CD4-positive, alpha-beta memory T cell (primary cell): Measurements from ENCODE around the gene EIF5A. TPM values are rescaled to one million over a fixed set of nuclear protein-coding genes. Genes with fewer than 3 reads are reported as not detected.

Experiments
- CTCF ChIA-PET: fragments of 350-600 bp; sonication (Branson Sonifier 250); formaldehyde crosslinking; loops from one replicate; lab custom pipeline; 2021; ENCODE audit warnings: inconsistent platforms; ENCODE audit not compliant: partially characterized antibody; lab: Charles Lee
- POLR2A ChIA-PET: fragments of 350-600 bp; sonication (Branson Sonifier 250); formaldehyde crosslinking; loops from one replicate; lab custom pipeline; 2021; ENCODE audit not compliant: partially characterized antibody; lab: Charles Lee
- DNase-seq, 5 donors: peaks; one replicate each; pipeline versions ENCODE4 v3.0.0 to v3.0.0-alpha.2; 2020 to 2022; ENCODE audit warnings: mixed read lengths in 1 of 5
- H3K27ac ChIP-seq: one replicate; pipeline ENCODE4 v1.7.0; 2013; ENCODE audit warnings: low read depth, low read length
- H3K27me3 ChIP-seq: 2 replicates; pipeline ENCODE4 v1.7.0; 2013; ENCODE audit warnings: mild to moderate bottlenecking, low read length, moderate library complexity; ENCODE audit not compliant: insufficient read depth
- H3K36me3 ChIP-seq: 2 replicates; pipeline ENCODE4 v1.7.0; 2013; ENCODE audit warnings: mild to moderate bottlenecking, low read length, moderate library complexity; ENCODE audit not compliant: insufficient read depth
- H3K4me1 ChIP-seq: 2 replicates; pipeline ENCODE4 v1.7.0; 2013; ENCODE audit warnings: mild to moderate bottlenecking, low read length, moderate library complexity; ENCODE audit not compliant: insufficient read depth
- H3K4me3 ChIP-seq, 2 donors: one replicate each; pipeline ENCODE4 v1.7.0; 2013; ENCODE audit warnings: low read length in 2 of 2, mild to moderate bottlenecking in 1 of 2
- H3K9me3 ChIP-seq, 2 donors: one replicate each; pipeline ENCODE4 v1.7.0; 2013; ENCODE audit warnings: low read length in 2 of 2, control low read depth in 1 of 2; ENCODE audit not compliant: control insufficient read depth in 1 of 2
- H3K27ac Mint-ChIP-seq, 7 donors: one replicate each; pipeline ENCODE4 v1.8.0; 2020 to 2021; ENCODE audit warnings: mixed read lengths in 7 of 7, mild to moderate bottlenecking in 6 of 7, inconsistent platforms in 3 of 7, moderate library complexity in 3 of 7
- H3K27me3 Mint-ChIP-seq, 2 donors: one replicate each; pipeline ENCODE4 v1.8.0; 2020 to 2021; ENCODE audit warnings: mixed read lengths in 2 of 2
- H3K36me3 Mint-ChIP-seq, 2 donors: one replicate each; pipeline ENCODE4 v1.8.0; 2020 to 2021; ENCODE audit warnings: mixed read lengths in 2 of 2, inconsistent platforms in 1 of 2, mild to moderate bottlenecking in 1 of 2
- H3K4me1 Mint-ChIP-seq, 4 donors: one replicate each; pipeline ENCODE4 v1.8.0; 2020 to 2021; ENCODE audit warnings: mixed read lengths in 4 of 4, mild to moderate bottlenecking in 1 of 4
- H3K4me3 Mint-ChIP-seq, 8 donors: one replicate each; pipeline ENCODE4 v1.8.0; 2020 to 2021; ENCODE audit warnings: mixed read lengths in 8 of 8, mild to moderate bottlenecking in 7 of 8, moderate library complexity in 6 of 8, inconsistent platforms in 3 of 8
- H3K9me3 Mint-ChIP-seq, 8 donors: one replicate each; pipeline ENCODE4 v1.8.0; 2020 to 2021; ENCODE audit warnings: mixed read lengths in 8 of 8, mild to moderate bottlenecking in 5 of 8, inconsistent platforms in 3 of 8, moderate library complexity in 1 of 8
- intact Hi-C: fragments of 100-400 bp; cut with micrococcal nuclease; formaldehyde crosslinking; loops from one replicate; pipeline ENCODE4 v1.15.1; 2023
- polyA plus RNA-seq, 2 donors: library from polyadenylated mRNA; unstranded; fragments of 300-500 nt; fragmentation: Illumina TruSeq; gene quantifications; one replicate each; pipeline ENCODE4 v1.2.3, GENCODE V29; 2021
- total RNA-seq, 2 experiments: library from RNA; stranded (reverse); gene quantifications; one replicate each; pipeline ENCODE4 v1.2.3, GENCODE V29; 2021

EIF5A gene
- total and polyA plus RNA-seq, 4 experiments from 2014 or later, result 230 to 850 (median 242) TPM

DNA sequence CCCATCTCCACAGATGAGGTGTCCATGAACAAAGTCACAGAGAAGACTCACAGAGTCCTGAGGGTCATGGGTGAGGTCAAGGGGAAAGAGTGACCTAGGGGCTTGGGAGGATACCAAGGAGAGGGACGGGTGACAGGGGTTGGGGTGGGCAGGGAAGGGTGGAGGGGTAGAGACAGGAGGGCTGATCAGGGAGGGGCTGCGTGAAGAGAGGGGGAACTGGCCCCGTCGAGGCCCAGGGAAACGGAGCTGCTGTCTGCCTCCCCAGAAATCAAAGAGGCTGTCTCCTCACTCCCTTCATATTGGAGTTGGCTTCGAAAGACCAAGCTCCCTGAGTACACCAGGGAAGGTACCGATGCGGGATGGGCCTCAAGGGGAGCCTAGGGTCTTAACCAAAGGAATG is 48.1 kb downstream of the EIF5A start:
- Mint-ChIP-seq H3K4me1 (peaks cover 14 to 38% (median 27%) of the 10 kb centered on the region in 4 donors), H3K27ac (peak overlapping the region in 2 of 7 donors; percentile 50 to 57), H3K4me3 (peak overlapping the region in 1 of 8 donors; percentile 10), H3K9me3 (peaks cover 0 to 2% (median 0%) of the 10 kb centered on the region in 8 donors), H3K27me3 (no peaks in the 10 kb centered on the region), H3K36me3 (peaks cover 0 to 3% of the 10 kb centered on the region in 2 donors)
- CTCF ChIA-PET, result interaction anchor here (0.6 to 6.6 kb wide), 48 partner anchors 11 to 332 kb away, joined by 3 to 88 read pairs (median 4); partner anchors contain the start of genes ACAP1, FGF11, MPDU1 and NLGN2
- Histone ChIP-seq H3K4me3 (no peak overlapping the region), H3K9me3 (no peaks in the 10 kb centered on the region), H3K4me1 (peaks cover 32% of the 10 kb centered on the region), H3K27me3 (no peaks in the 10 kb centered on the region), H3K27ac (no peak overlapping the region), H3K36me3 (no peaks in the 10 kb centered on the region)
- POLR2A ChIA-PET, result interaction anchor here (0.9 to 5.0 kb wide), 21 partner anchors 15 to 332 kb away, joined by 3 to 50 read pairs (median 5); partner anchors contain the start of genes ACAP1, GPS2, MPDU1 and PLSCR3
- intact Hi-C loops, result no loop called here
- no peak for DNase-seq

DNA sequence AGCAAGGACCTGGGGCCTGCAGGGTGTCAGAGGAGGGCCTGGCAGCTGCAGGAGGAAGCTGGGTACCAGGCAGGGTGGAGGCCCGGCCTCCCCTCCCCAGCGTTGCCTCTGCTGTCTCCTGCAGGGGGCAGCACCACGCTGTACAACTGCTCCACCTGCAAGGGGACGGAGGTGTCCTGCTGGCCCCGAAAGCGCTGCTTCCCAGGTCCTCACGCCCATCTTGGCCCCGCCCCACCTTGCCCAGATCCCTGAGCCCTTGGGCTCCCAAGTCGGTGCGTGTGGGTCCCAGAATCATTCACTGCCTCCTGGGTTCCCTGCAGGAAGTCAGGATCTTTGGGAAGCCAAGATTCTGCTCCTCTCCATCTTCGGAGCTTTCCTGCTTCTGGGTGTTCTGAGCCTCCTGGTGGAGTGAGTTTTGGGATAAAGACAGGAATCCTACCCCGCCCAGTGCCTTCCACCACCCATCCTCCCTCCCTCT is 48.7 kb downstream of the EIF5A start:
- Mint-ChIP-seq H3K4me3 (peak overlapping the region in 1 of 8 donors; percentile 62), H3K4me1 (peaks cover 14 to 34% (median 25%) of the 10 kb centered on the region in 4 donors), H3K27ac (peak overlapping the region in 1 of 7 donors; percentile 50), H3K36me3 (peaks cover 0 to 3% of the 10 kb centered on the region in 2 donors), H3K9me3 (peaks cover 0 to 1% (median 0%) of the 10 kb centered on the region in 8 donors), H3K27me3 (no peaks in the 10 kb centered on the region)
- ChIA-PET POLR2A (interaction anchor here (0.9 to 5.0 kb wide), 21 partner anchors 14 to 331 kb away, joined by 3 to 50 read pairs (median 5); partner anchors contain the start of genes ACAP1, GPS2, MPDU1 and PLSCR3), CTCF (interaction anchor here (0.6 to 6.6 kb wide), 51 partner anchors 11 to 332 kb away, joined by 3 to 88 read pairs (median 4); partner anchors contain the start of genes ACAP1, FGF11, MPDU1 and NLGN2)
- intact Hi-C loops, result loop anchor here (1.0 kb wide), 5 partner anchors 60 to 205 kb away; partner anchors contain the start of genes POLR2A, SENP3 and TMEM102
- no peaks in the 10 kb centered on the region for H3K9me3 ChIP-seq
- H3K36me3 ChIP-seq, result no peaks in the 10 kb centered on the region
- no peak overlapping the region for H3K27ac ChIP-seq
- peaks cover 27% of the 10 kb centered on the region for H3K4me1 ChIP-seq
- no peak overlapping the region for H3K4me3 ChIP-seq
- no peaks in the 10 kb centered on the region for H3K27me3 ChIP-seq
- peak; percentile 80 to 83 (median 81) for DNase-seq

DNA sequence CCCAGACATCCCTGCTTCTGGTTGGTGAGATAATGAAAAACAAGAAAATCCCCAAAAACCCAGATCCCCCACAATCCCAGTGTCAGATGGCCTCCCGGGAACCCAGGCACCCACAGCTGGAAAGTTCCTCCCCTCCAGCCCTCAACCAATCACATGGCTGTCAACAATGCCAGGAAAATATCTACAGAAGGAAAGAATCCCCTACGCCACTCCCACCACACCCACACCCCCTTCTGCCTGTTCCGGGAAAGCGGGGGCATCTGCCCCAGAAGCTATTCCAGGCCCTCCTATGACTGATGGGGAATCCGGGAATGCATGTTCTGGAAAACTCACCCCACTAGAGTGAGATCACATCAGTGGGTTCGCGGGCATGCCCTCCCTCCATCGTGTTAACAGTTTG is 49.3 kb downstream of the EIF5A start:
- H3K27ac ChIP-seq, result no peak overlapping the region
- DNase-seq, result no peak
- POLR2A ChIA-PET, result interaction anchor here (1.0 to 5.0 kb wide), 10 partner anchors 20 to 233 kb away, joined by 3 to 50 read pairs (median 15); partner anchors contain the start of genes ACAP1, MPDU1, PLSCR3 and POLR2A
- H3K36me3 ChIP-seq, result no peaks in the 10 kb centered on the region
- Mint-ChIP-seq H3K36me3 (no peaks in the 10 kb centered on the region), H3K9me3 (no peaks in the 10 kb centered on the region), H3K27ac (no peak overlapping the region), H3K27me3 (no peaks in the 10 kb centered on the region), H3K4me1 (peaks cover 12 to 30% (median 23%) of the 10 kb centered on the region in 4 donors), H3K4me3 (no peak overlapping the region)
- peaks cover 23% of the 10 kb centered on the region for H3K4me1 ChIP-seq
- no peaks in the 10 kb centered on the region for H3K27me3 ChIP-seq
- intact Hi-C loops, result loop anchor here (1.0 kb wide), 5 partner anchors 60 to 205 kb away; partner anchors contain the start of genes POLR2A, SENP3 and TMEM102
- CTCF ChIA-PET, result interaction anchor here (0.7 to 6.6 kb wide), 24 partner anchors 11 to 331 kb away, joined by 3 to 88 read pairs (median 8); partner anchors contain the start of genes ACAP1, FGF11, PLSCR3 and SENP3
- H3K4me3 ChIP-seq, result no peak overlapping the region
- H3K9me3 ChIP-seq, result no peaks in the 10 kb centered on the region

DNA sequence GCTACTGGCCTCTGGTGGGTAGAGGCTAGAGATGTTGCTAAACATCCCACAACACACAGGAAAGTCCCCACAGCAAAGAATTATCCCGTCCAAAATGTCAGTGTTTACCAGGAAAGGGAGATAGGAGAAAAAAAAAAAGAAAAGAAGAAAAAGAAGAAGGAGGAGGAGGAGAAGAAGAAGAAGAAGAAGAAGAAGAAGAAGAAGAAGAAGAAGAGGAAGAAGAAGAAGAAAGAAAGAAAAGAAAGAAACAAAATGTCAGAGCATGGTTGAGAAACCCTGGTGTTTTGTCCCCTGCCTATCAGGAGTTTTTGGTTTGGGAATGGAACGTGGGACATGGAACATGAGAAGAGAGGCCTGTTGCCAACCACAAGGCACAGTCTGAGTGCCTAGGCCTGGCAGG is 50.0 kb downstream of the EIF5A start:
- H3K36me3 ChIP-seq, result no peaks in the 10 kb centered on the region
- Mint-ChIP-seq H3K27ac (no peak overlapping the region), H3K9me3 (no peaks in the 10 kb centered on the region), H3K27me3 (peaks cover 0 to 2% of the 10 kb centered on the region in 2 donors), H3K4me1 (peaks cover 10 to 27% (median 21%) of the 10 kb centered on the region in 4 donors), H3K4me3 (no peak overlapping the region), H3K36me3 (no peaks in the 10 kb centered on the region)
- intact Hi-C loops, result no loop called here
- CTCF ChIA-PET, result interaction anchor here (1.0 to 6.6 kb wide), 5 partner anchors 15 to 204 kb away, joined by 3 to 88 read pairs (median 30); partner anchors contain the start of genes FGF11, PLSCR3, SENP3 and TMEM102
- H3K9me3 ChIP-seq, result no peaks in the 10 kb centered on the region
- no peaks in the 10 kb centered on the region for H3K27me3 ChIP-seq
- no peak overlapping the region for H3K4me3 ChIP-seq
- no peak overlapping the region for H3K27ac ChIP-seq
- peaks cover 19% of the 10 kb centered on the region for H3K4me1 ChIP-seq
- POLR2A ChIA-PET, result interaction anchor here (3.8 kb wide), 1 partner anchor 79 kb away, joined by 50 read pairs; the partner anchor contains the start of gene TMEM102
- DNase-seq, result no peak

DNA sequence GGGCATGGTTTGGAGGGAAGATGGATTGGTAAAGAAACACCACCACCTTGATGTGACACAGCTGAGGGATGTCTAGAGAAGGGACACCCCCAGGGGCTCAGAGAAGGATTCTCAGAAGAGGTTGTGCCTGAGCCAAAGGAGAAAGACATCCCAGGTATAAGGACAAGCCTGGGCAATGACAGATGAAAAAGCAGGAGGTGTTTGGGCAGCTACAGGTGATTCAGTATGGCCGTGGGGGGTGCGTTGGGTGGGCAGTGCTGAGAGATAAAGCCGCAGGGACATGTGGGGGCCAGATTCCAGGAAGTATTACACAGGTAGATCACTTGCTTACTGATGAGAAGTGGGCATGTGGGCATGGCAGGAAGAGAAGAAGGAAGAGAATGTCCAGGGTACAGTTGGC is 54.5 kb downstream of the EIF5A start:
- CTCF ChIA-PET, result interaction anchor here (0.6 to 2.8 kb wide), 5 partner anchors 9 to 239 kb away, joined by 3 to 10 read pairs (median 4); no protein-coding TSS in a partner anchor
- Histone ChIP-seq H3K9me3 (no peaks in the 10 kb centered on the region), H3K36me3 (no peaks in the 10 kb centered on the region), H3K27ac (no peak overlapping the region), H3K4me3 (no peak overlapping the region), H3K4me1 (no peaks in the 10 kb centered on the region), H3K27me3 (no peaks in the 10 kb centered on the region)
- Mint-ChIP-seq H3K27me3 (peaks cover 2% of the 10 kb centered on the region in 2 donors), H3K9me3 (no peaks in the 10 kb centered on the region), H3K27ac (peak overlapping the region in 1 of 7 donors; percentile 68), H3K4me1 (peaks cover 0 to 1% (median 0%) of the 10 kb centered on the region in 4 donors), H3K36me3 (no peaks in the 10 kb centered on the region), H3K4me3 (no peak overlapping the region)
- intact Hi-C loops, result no loop called here
- POLR2A ChIA-PET, result interaction anchor here (1.9 to 2.0 kb wide), 2 partner anchors 23 to 74 kb away, joined by 6 to 8 read pairs; partner anchors contain the start of gene TMEM102
- no peak for DNase-seq

Other genes starting within 250 kb of the EIF5A start
Only the 30 nearest of the 32 such genes appear.
- not detected for gene ASGR2, start 192.8 kb upstream of the EIF5A start, total RNA-seq
- not detected for gene ASGR2, start 192.8 kb upstream of the EIF5A start, polyA plus RNA-seq
- not detected for gene ASGR1, start 128.3 kb upstream of the EIF5A start, total RNA-seq
- not detected for gene ASGR1, start 128.3 kb upstream of the EIF5A start, polyA plus RNA-seq
- 1 to 10 TPM; 7.2 to 7.6 TPM for gene DLG4, start 87.8 kb upstream of the EIF5A start, total RNA-seq
- gene DLG4, start 87.8 kb upstream of the EIF5A start, polyA plus RNA-seq, result under 1 TPM; 0.44 to 0.50 TPM
- 100 to 1,000 TPM; 340 to 342 TPM for gene ACADVL, start 87.7 kb upstream of the EIF5A start, total RNA-seq
- gene ACADVL, start 87.7 kb upstream of the EIF5A start, polyA plus RNA-seq, result 100 to 1,000 TPM; 110 to 118 TPM
- gene DVL2, start 73.1 kb upstream of the EIF5A start, total RNA-seq, result 10 to 100 TPM; 75.1 to 76.8 TPM
- 10 to 100 TPM; 22.0 to 23.7 TPM for gene DVL2, start 73.1 kb upstream of the EIF5A start, polyA plus RNA-seq
- gene PHF23, start 68.2 kb upstream of the EIF5A start, total RNA-seq, result 10 to 100 TPM; 45.8 to 55.8 TPM
- gene PHF23, start 68.2 kb upstream of the EIF5A start, polyA plus RNA-seq, result 10 to 100 TPM; 11.4 to 29.8 TPM
- 100 to 1,000 TPM; 324 to 327 TPM for gene GABARAP, start 65.2 kb upstream of the EIF5A start, total RNA-seq
- 100 to 1,000 TPM; 741 to 896 TPM for gene GABARAP, start 65.2 kb upstream of the EIF5A start, polyA plus RNA-seq
- gene CTDNEP1, start 55.9 kb upstream of the EIF5A start, total RNA-seq, result 100 to 1,000 TPM; 145 to 157 TPM
- gene CTDNEP1, start 55.9 kb upstream of the EIF5A start, polyA plus RNA-seq, result 10 to 100 TPM; 42.4 to 59.1 TPM
- gene ELP5, start 55.4 kb upstream of the EIF5A start, total RNA-seq, result 10 to 100 TPM; 29.8 to 30.9 TPM
- 10 to 100 TPM; 68.0 to 71.3 TPM for gene ELP5, start 55.4 kb upstream of the EIF5A start, polyA plus RNA-seq
- 1 to 10 TPM in 1 of 2 experiments, under 1 TPM in 1; 0.39 to 1.0 TPM for gene CLDN7, start 45.1 kb upstream of the EIF5A start, total RNA-seq
- gene CLDN7, start 45.1 kb upstream of the EIF5A start, polyA plus RNA-seq, result 1 to 10 TPM; 1.0 to 3.1 TPM
- gene SLC2A4, start 25.9 kb upstream of the EIF5A start, total RNA-seq, result not detected
- gene SLC2A4, start 25.9 kb upstream of the EIF5A start, polyA plus RNA-seq, result not detected
- gene YBX2, start 13.0 kb upstream of the EIF5A start, total RNA-seq, result under 1 TPM; 0.26 to 0.39 TPM
- not detected for gene YBX2, start 13.0 kb upstream of the EIF5A start, polyA plus RNA-seq
- gene GPS2, start 7.7 kb downstream of the EIF5A start, total RNA-seq, result 100 to 1,000 TPM; 127 to 132 TPM
- gene GPS2, start 7.7 kb downstream of the EIF5A start, polyA plus RNA-seq, result 100 to 1,000 TPM; 101 to 120 TPM
- gene NEURL4, start 21.7 kb downstream of the EIF5A start, total RNA-seq, result 10 to 100 TPM; 73.8 to 81.6 TPM
- gene NEURL4, start 21.7 kb downstream of the EIF5A start, polyA plus RNA-seq, result 1 to 10 TPM in 1 of 2 donors, under 1 TPM in 1; 0.97 to 2.4 TPM
- 100 to 1,000 TPM; 507 to 516 TPM for gene ACAP1, start 28.9 kb downstream of the EIF5A start, total RNA-seq
- 100 to 1,000 TPM; 261 to 264 TPM for gene ACAP1, start 28.9 kb downstream of the EIF5A start, polyA plus RNA-seq
- 1 to 10 TPM; 3.5 to 4.3 TPM for gene KCTD11, start 44.5 kb downstream of the EIF5A start, total RNA-seq
- 1 to 10 TPM in 1 of 2 donors, under 1 TPM in 1; 0.33 to 1.8 TPM for gene KCTD11, start 44.5 kb downstream of the EIF5A start, polyA plus RNA-seq
- not detected for gene TMEM95, start 47.5 kb downstream of the EIF5A start, total RNA-seq
- not detected for gene TMEM95, start 47.5 kb downstream of the EIF5A start, polyA plus RNA-seq
- 10 to 100 TPM; 13.8 to 15.9 TPM for gene TNK1, start 73.5 kb downstream of the EIF5A start, total RNA-seq
- 1 to 10 TPM; 1.7 to 2.1 TPM for gene TNK1, start 73.5 kb downstream of the EIF5A start, polyA plus RNA-seq
- 10 to 100 TPM; 90.3 to 91.9 TPM for gene PLSCR3, start 86.9 kb downstream of the EIF5A start, total RNA-seq
- gene PLSCR3, start 86.9 kb downstream of the EIF5A start, polyA plus RNA-seq, result 100 to 1,000 TPM; 174 to 242 TPM
- 10 to 100 TPM; 35.4 to 38.3 TPM for gene TMEM256, start 96.5 kb downstream of the EIF5A start, total RNA-seq
- gene TMEM256, start 96.5 kb downstream of the EIF5A start, polyA plus RNA-seq, result 10 to 100 TPM; 49.9 to 51.1 TPM
- 1 to 10 TPM; 8.8 to 9.8 TPM for gene NLGN2, start 100.2 kb downstream of the EIF5A start, total RNA-seq
- under 1 TPM in 1 of 2 donors, not detected in 1; 0.08 TPM for gene NLGN2, start 100.2 kb downstream of the EIF5A start, polyA plus RNA-seq
- gene SPEM1, start 112.7 kb downstream of the EIF5A start, total RNA-seq, result not detected
- not detected for gene SPEM1, start 112.7 kb downstream of the EIF5A start, polyA plus RNA-seq
- not detected for gene SPEM2, start 118.0 kb downstream of the EIF5A start, total RNA-seq
- gene SPEM2, start 118.0 kb downstream of the EIF5A start, polyA plus RNA-seq, result not detected
- not detected for gene SPEM3, start 121.2 kb downstream of the EIF5A start, total RNA-seq
- gene SPEM3, start 121.2 kb downstream of the EIF5A start, polyA plus RNA-seq, result not detected
- gene TMEM102, start 127.8 kb downstream of the EIF5A start, total RNA-seq, result 10 to 100 TPM; 20.8 to 21.8 TPM
- gene TMEM102, start 127.8 kb downstream of the EIF5A start, polyA plus RNA-seq, result 10 to 100 TPM; 14.6 to 29.2 TPM
- 1 to 10 TPM; 2.7 to 3.3 TPM for gene FGF11, start 131.9 kb downstream of the EIF5A start, total RNA-seq
- under 1 TPM in 1 of 2 donors, not detected in 1; 0.14 TPM for gene FGF11, start 131.9 kb downstream of the EIF5A start, polyA plus RNA-seq
- 1 to 10 TPM; 9.1 to 9.5 TPM for gene CHRNB1, start 137.4 kb downstream of the EIF5A start, total RNA-seq
- gene CHRNB1, start 137.4 kb downstream of the EIF5A start, polyA plus RNA-seq, result 10 to 100 TPM; 24.1 to 29.2 TPM
- 10 to 100 TPM; 75.2 to 75.7 TPM for gene ZBTB4, start 172.0 kb downstream of the EIF5A start, total RNA-seq
- gene ZBTB4, start 172.0 kb downstream of the EIF5A start, polyA plus RNA-seq, result 10 to 100 TPM in 1 of 2 donors, 1 to 10 TPM in 1; 4.6 to 21.2 TPM
- not detected for gene SLC35G6, start 173.8 kb downstream of the EIF5A start, total RNA-seq
- not detected for gene SLC35G6, start 173.8 kb downstream of the EIF5A start, polyA plus RNA-seq
- gene POLR2A, start 176.7 kb downstream of the EIF5A start, total RNA-seq, result 100 to 1,000 TPM; 178 to 191 TPM
- gene POLR2A, start 176.7 kb downstream of the EIF5A start, polyA plus RNA-seq, result 10 to 100 TPM in 1 of 2 donors, 1 to 10 TPM in 1; 8.6 to 76.2 TPM